ENCODE measurements around the gene KCNJ15.

GRCh38 chr21:38261851-38262250, 5.1 kb downstream of the KCNJ15 start:
- TF ChIP-seq RAD21 (conservative IDR thresholded peaks at IDR 0.05) (no peak), POLR2AphosphoS5 (IDR thresholded peaks at IDR 0.05) (no peak)
